ENCODE results near the gene TAF4B.

Gene TAF4B

GRCh38 chr18:26309281-26309680, 83.0 kb downstream of the TAF4B start:
- Mint-ChIP-seq H3K27ac (no peak overlapping the region), H3K9me3 (no peaks in the 10 kb centered on the region), H3K4me1 (ENCODE audit: low read depth) (peaks cover 2% of the 10 kb centered on the region), H3K27me3 (no peaks in the 10 kb centered on the region), H3K4me3 (no peak overlapping the region), H3K36me3 (ENCODE audit: low read depth) (peaks cover 17% of the 10 kb centered on the region)

- no peak overlapping the region for H3K27ac Mint-ChIP-seq
- peaks cover 32% of the 10 kb centered on the region for H3K36me3 Mint-ChIP-seq (ENCODE audit: low read depth)
- H3K4me1 Mint-ChIP-seq (ENCODE audit: low read depth) = peaks cover 2% of the 10 kb centered on the region
- H3K4me3 Mint-ChIP-seq = no peak overlapping the region
- H3K9me3 Mint-ChIP-seq = no peaks in the 10 kb centered on the region
- H3K27me3 Mint-ChIP-seq = no peaks in the 10 kb centered on the region
Measured at GRCh38 chr18:26312199-26312598, 86.0 kb downstream of the TAF4B start.

- Mint-ChIP-seq H3K4me3 (no peak overlapping the region), H3K27me3 (no peaks in the 10 kb centered on the region), H3K27ac (no peak overlapping the region), H3K9me3 (no peaks in the 10 kb centered on the region), H3K36me3 (ENCODE audit: low read depth) (peaks cover 55% of the 10 kb centered on the region), H3K4me1 (ENCODE audit: low read depth) (no peaks in the 10 kb centered on the region)
Measured at GRCh38 chr18:26317398-26317797, 91.2 kb downstream of the TAF4B start.

- Mint-ChIP-seq H3K27me3 (no peaks in the 10 kb centered on the region), H3K27ac (no peak overlapping the region), H3K9me3 (no peaks in the 10 kb centered on the region), H3K36me3 (ENCODE audit: low read depth) (peaks cover 69% of the 10 kb centered on the region), H3K4me3 (no peak overlapping the region), H3K4me1 (ENCODE audit: low read depth) (no peaks in the 10 kb centered on the region)
Measured at GRCh38 chr18:26320686-26321085, 94.4 kb downstream of the TAF4B start.

- peaks cover 64% of the 10 kb centered on the region for H3K36me3 Mint-ChIP-seq (ENCODE audit: low read depth)
- H3K4me1 Mint-ChIP-seq (ENCODE audit: low read depth) = no peaks in the 10 kb centered on the region
- H3K27me3 Mint-ChIP-seq = no peaks in the 10 kb centered on the region
- H3K27ac Mint-ChIP-seq = no peak overlapping the region
- H3K4me3 Mint-ChIP-seq = no peak overlapping the region
- H3K9me3 Mint-ChIP-seq = no peaks in the 10 kb centered on the region
Measured at GRCh38 chr18:26322890-26323653, 96.8 kb downstream of the TAF4B start.

- H3K27ac Mint-ChIP-seq = no peak overlapping the region
- no peaks in the 10 kb centered on the region for H3K9me3 Mint-ChIP-seq
- H3K4me3 Mint-ChIP-seq = no peak overlapping the region
- H3K27me3 Mint-ChIP-seq = no peaks in the 10 kb centered on the region
- H3K36me3 Mint-ChIP-seq (ENCODE audit: low read depth) = peaks cover 52% of the 10 kb centered on the region
- H3K4me1 Mint-ChIP-seq (ENCODE audit: low read depth) = no peaks in the 10 kb centered on the region
Measured at GRCh38 chr18:26325771-26326170, 99.5 kb downstream of the TAF4B start.

GRCh38 chr18:26327062-26327461, 100.8 kb downstream of the TAF4B start:
- Mint-ChIP-seq H3K4me3 (no peak overlapping the region), H3K9me3 (no peaks in the 10 kb centered on the region), H3K36me3 (ENCODE audit: low read depth) (peaks cover 39% of the 10 kb centered on the region)

GRCh38 chr18:26332991-26333390, 106.7 kb downstream of the TAF4B start:
- H3K9me3 Mint-ChIP-seq = no peaks in the 10 kb centered on the region
- no peaks in the 10 kb centered on the region for H3K4me1 Mint-ChIP-seq (ENCODE audit: low read depth)
- H3K4me3 Mint-ChIP-seq = no peak overlapping the region
- H3K27ac Mint-ChIP-seq = no peak overlapping the region
- peaks cover 8% of the 10 kb centered on the region for H3K36me3 Mint-ChIP-seq (ENCODE audit: low read depth)
- H3K27me3 Mint-ChIP-seq = no peaks in the 10 kb centered on the region

More at GRCh38 chr18:26327062-26327461, 100.8 kb downstream of the TAF4B start:
- no peaks in the 10 kb centered on the region for H3K27me3 Mint-ChIP-seq
- H3K4me1 Mint-ChIP-seq (ENCODE audit: low read depth) = no peaks in the 10 kb centered on the region
- H3K27ac Mint-ChIP-seq = no peak overlapping the region

- no peaks in the 10 kb centered on the region for H3K9me3 Mint-ChIP-seq
- no peaks in the 10 kb centered on the region for H3K4me1 Mint-ChIP-seq (ENCODE audit: low read depth)
- no peak overlapping the region for H3K4me3 Mint-ChIP-seq
- peaks cover 21% of the 10 kb centered on the region for H3K36me3 Mint-ChIP-seq (ENCODE audit: low read depth)
- no peak overlapping the region for H3K27ac Mint-ChIP-seq
- no peaks in the 10 kb centered on the region for H3K27me3 Mint-ChIP-seq
Measured at GRCh38 chr18:26335156-26335555, 108.9 kb downstream of the TAF4B start.

- Mint-ChIP-seq H3K27ac (no peak overlapping the region), H3K9me3 (no peaks in the 10 kb centered on the region), H3K4me1 (ENCODE audit: low read depth) (no peaks in the 10 kb centered on the region)
Measured at GRCh38 chr18:26335571-26336487, 109.6 kb downstream of the TAF4B start.

GRCh38 chr18:26336572-26336971, 110.3 kb downstream of the TAF4B start:
- H3K27ac Mint-ChIP-seq = no peak overlapping the region
- no peaks in the 10 kb centered on the region for H3K27me3 Mint-ChIP-seq
- H3K9me3 Mint-ChIP-seq = no peaks in the 10 kb centered on the region
- H3K36me3 Mint-ChIP-seq (ENCODE audit: low read depth) = peaks cover 34% of the 10 kb centered on the region
- no peaks in the 10 kb centered on the region for H3K4me1 Mint-ChIP-seq (ENCODE audit: low read depth)
- H3K4me3 Mint-ChIP-seq = no peak overlapping the region

More at GRCh38 chr18:26335571-26336487, 109.6 kb downstream of the TAF4B start:
- H3K36me3 Mint-ChIP-seq (ENCODE audit: low read depth) = peaks cover 27% of the 10 kb centered on the region
- H3K4me3 Mint-ChIP-seq = no peak overlapping the region
- H3K27me3 Mint-ChIP-seq = no peaks in the 10 kb centered on the region

- peaks cover 73% of the 10 kb centered on the region for H3K36me3 Mint-ChIP-seq (ENCODE audit: low read depth)
- no peaks in the 10 kb centered on the region for H3K4me1 Mint-ChIP-seq (ENCODE audit: low read depth)
- H3K27me3 Mint-ChIP-seq = no peaks in the 10 kb centered on the region
- peaks cover 29% of the 10 kb centered on the region for H3K9me3 Mint-ChIP-seq
- H3K4me3 Mint-ChIP-seq = no peak overlapping the region
- H3K27ac Mint-ChIP-seq = no peak overlapping the region
Measured at GRCh38 chr18:26342646-26343045, 116.4 kb downstream of the TAF4B start.

- no peak overlapping the region for H3K27ac Mint-ChIP-seq
- H3K36me3 Mint-ChIP-seq (ENCODE audit: low read depth) = peaks cover 32% of the 10 kb centered on the region
- H3K9me3 Mint-ChIP-seq = peaks cover 31% of the 10 kb centered on the region
- H3K27me3 Mint-ChIP-seq = no peaks in the 10 kb centered on the region
- H3K4me3 Mint-ChIP-seq = no peak overlapping the region
- no peaks in the 10 kb centered on the region for H3K4me1 Mint-ChIP-seq (ENCODE audit: low read depth)
Measured at GRCh38 chr18:26350961-26351360, 124.7 kb downstream of the TAF4B start.

- no peaks in the 10 kb centered on the region for H3K27me3 Mint-ChIP-seq
- H3K4me1 Mint-ChIP-seq (ENCODE audit: low read depth) = no peaks in the 10 kb centered on the region
- H3K9me3 Mint-ChIP-seq = no peaks in the 10 kb centered on the region
- H3K27ac Mint-ChIP-seq = no peak overlapping the region
- H3K4me3 Mint-ChIP-seq = no peak overlapping the region
- H3K36me3 Mint-ChIP-seq (ENCODE audit: low read depth) = peaks cover 27% of the 10 kb centered on the region
Measured at GRCh38 chr18:26356045-26356785, 130.0 kb downstream of the TAF4B start.

GRCh38 chr18:26357960-26358359, 131.7 kb downstream of the TAF4B start:
- H3K4me1 Mint-ChIP-seq (ENCODE audit: low read depth) = no peaks in the 10 kb centered on the region
- H3K4me3 Mint-ChIP-seq = no peak overlapping the region
- no peak overlapping the region for H3K27ac Mint-ChIP-seq

More at GRCh38 chr18:26357960-26358359, 131.7 kb downstream of the TAF4B start:
- H3K9me3 Mint-ChIP-seq = no peaks in the 10 kb centered on the region
- peaks cover 27% of the 10 kb centered on the region for H3K36me3 Mint-ChIP-seq (ENCODE audit: low read depth)
- H3K27me3 Mint-ChIP-seq = no peaks in the 10 kb centered on the region
